Mucosa of descending colon (tissue), 3 donors: ENCODE data around the gene HEXIM2. TPM values are rescaled to one million over a fixed set of nuclear protein-coding genes. Genes with fewer than 3 reads are reported as not detected.

ENCODE experiments used
- ATAC-seq: fragments of 200-7000 bp; cut with Tn5 transposase; one replicate; pipeline ENCODE4 v1.9.1; 2020; ENCODE audit warnings: mild to moderate bottlenecking, moderate library complexity
- DNase-seq, 3 donors: peaks; one replicate each; pipeline ENCODE4 v3.0.0-alpha.2; 2020
- H3K36me3 ChIP-seq: fragments of 200-600 bp; one replicate; pipeline ENCODE4 v1.8.0; 2021; ENCODE audit warnings: low read depth, mild to moderate bottlenecking
- H3K4me1 ChIP-seq: fragments of 200-600 bp; one replicate; pipeline ENCODE4 v1.8.0; 2021; ENCODE audit warnings: low read depth, mild to moderate bottlenecking
- H3K4me3 ChIP-seq: fragments of 200-600 bp; one replicate; pipeline ENCODE4 v1.8.0; 2021; ENCODE audit warnings: mild to moderate bottlenecking
- H3K9me3 ChIP-seq: fragments of 200-600 bp; one replicate; pipeline ENCODE4 v1.8.0; 2021; ENCODE audit warnings: mild to moderate bottlenecking
- intact Hi-C, 2 donors: fragments of 100-400 bp; cut with DNase I in 1 of 2; cut with micrococcal nuclease in 1 of 2; formaldehyde crosslinking; loops; one replicate each; pipeline versions ENCODE4 v1.11.0 to v1.11.1; 2022; cut with DNase I, micrococcal nuclease
- total RNA-seq, 3 donors: library from RNA; stranded (reverse); fragmentation: NEBNext Ultra II Directional in 2 of 3; extraction: Animal tissue kit (Norgen Biotek cat#: 25700) in 2 of 3; gene quantifications; one replicate each; pipeline versions ENCODE4 v1.2.1 to v1.2.4, GENCODE V29; 2021 to 2023
- TF ChIP-seq, protein P1 (sequence below): fragments of 200-600 bp; IDR thresholded peaks from one replicate; pipeline ENCODE4 v1.8.0; 2022; ENCODE audit warnings: antibody characterized with exemption, mild to moderate bottlenecking
- donor health status: DM: no; HTN: no; CAD: no; lungs with moderate emphysema.
- donor health status: DM: no; HTN: no; CAD: no.
- donor health status: DM: no; HTN: yes; CAD: no.

HEXIM2 gene
- total RNA-seq, 3 donors from 2014 or later, result 3.9 to 9.6 (median 4.5) TPM

DNA sequence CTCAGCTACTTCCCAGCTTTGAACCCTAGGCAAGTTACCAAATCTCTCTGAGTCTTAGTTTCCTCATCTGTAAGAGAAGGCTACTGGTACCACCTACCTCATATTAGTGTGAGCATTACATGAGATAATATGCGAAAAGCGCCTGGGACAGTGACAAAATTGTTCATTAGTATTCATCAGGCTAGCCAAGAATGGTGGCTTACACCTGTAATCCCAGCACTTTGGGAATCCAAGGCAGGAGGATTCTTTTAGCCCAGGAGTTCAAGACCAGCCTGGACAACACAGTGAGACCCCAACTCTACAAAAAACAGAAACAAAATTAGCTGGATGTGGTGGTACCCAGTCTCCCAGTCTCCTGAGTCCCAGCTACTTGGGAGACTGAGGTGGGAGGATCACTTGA lies 32.7 kb upstream of the HEXIM2 start:
- intact Hi-C loops, result no loop called here
- H3K4me1 ChIP-seq, result peaks cover 54% of the 10 kb centered on the region
- TF ChIP-seq, protein P1, sequence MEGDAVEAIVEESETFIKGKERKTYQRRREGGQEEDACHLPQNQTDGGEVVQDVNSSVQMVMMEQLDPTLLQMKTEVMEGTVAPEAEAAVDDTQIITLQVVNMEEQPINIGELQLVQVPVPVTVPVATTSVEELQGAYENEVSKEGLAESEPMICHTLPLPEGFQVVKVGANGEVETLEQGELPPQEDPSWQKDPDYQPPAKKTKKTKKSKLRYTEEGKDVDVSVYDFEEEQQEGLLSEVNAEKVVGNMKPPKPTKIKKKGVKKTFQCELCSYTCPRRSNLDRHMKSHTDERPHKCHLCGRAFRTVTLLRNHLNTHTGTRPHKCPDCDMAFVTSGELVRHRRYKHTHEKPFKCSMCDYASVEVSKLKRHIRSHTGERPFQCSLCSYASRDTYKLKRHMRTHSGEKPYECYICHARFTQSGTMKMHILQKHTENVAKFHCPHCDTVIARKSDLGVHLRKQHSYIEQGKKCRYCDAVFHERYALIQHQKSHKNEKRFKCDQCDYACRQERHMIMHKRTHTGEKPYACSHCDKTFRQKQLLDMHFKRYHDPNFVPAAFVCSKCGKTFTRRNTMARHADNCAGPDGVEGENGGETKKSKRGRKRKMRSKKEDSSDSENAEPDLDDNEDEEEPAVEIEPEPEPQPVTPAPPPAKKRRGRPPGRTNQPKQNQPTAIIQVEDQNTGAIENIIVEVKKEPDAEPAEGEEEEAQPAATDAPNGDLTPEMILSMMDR, result no peak
- H3K9me3 ChIP-seq, result no peaks in the 10 kb centered on the region
- ATAC-seq (no peak), DNase-seq (no peak)
- no peak overlapping the region for H3K4me3 ChIP-seq
- H3K36me3 ChIP-seq, result no peaks in the 10 kb centered on the region

DNA sequence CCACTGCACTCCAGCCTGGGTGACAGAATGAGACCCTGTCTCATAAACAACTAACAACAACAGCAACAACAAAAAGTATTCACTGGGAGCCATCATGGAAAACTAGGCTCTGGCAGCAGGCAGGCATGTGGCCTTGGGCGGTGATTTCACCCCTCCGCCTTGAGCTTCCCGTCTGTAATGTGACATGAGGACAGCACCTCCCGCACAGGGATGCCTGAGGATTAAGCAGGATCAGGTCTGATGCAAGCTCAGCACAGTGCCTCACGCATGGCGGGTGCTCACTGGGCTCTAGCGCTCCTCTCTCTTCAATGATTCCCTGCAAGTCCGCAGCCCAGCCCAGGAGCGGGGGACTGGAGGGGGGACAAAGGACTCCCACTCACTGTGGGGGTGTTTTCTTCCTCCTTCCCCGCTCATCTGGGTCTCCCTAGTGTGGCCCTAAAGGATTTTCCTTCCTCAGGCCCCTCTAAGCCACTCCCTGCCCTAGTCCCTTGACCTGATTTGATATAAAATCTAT lies 32.2 kb upstream of the HEXIM2 start:
- DNase-seq (peak in 2 of 3 donors; percentile 60 to 66), ATAC-seq (peak; percentile 7)
- Histone ChIP-seq H3K4me1 (peaks cover 49% of the 10 kb centered on the region), H3K4me3 (no peak overlapping the region), H3K36me3 (no peaks in the 10 kb centered on the region), H3K9me3 (no peaks in the 10 kb centered on the region)
- intact Hi-C loops, result no loop called here
- TF ChIP-seq, protein P1, result no peak

DNA sequence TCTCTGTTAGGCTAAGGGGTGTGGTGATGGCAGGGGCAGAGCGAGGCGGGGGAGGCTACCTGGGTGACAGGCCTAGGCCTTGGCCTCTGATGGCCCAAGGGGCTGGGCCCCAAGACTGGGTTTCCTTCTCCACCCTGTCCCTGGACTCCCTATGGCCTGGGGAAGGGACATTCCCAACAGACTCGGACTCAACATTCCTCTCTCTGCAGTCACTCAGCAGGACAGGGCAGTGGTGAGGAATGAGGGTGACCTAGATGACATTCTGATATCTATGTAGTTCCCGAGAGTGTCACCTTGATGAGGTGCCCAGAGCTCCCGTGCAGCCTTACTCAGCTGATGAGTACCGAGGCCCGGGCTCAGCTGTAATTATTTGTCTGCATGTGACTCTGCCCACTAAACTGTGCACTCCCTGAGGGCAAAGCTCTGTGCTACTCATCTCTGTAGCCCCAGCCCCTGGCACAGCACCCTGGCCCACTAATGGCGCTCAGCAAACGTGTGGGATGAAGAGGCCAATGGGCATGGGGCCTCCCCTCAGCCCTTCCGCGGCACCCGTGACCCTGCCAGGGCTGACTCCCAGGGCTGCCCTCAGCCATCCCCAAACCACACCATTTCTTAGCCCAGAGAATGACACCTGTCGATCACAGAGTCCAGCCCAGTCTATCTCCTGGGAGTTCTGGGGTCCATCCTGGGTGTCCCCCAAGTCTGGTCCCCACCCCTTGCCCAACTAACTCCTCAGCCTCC lies 31.6 kb upstream of the HEXIM2 start:
- H3K36me3 ChIP-seq, result no peaks in the 10 kb centered on the region
- peak; percentile 81 to 88 (median 85) for DNase-seq
- peak; percentile 66 for ATAC-seq
- intact Hi-C loops, result loop anchor here in 1 of 2 donors (10.0 kb wide), 1 partner anchor 65 kb away; no protein-coding TSS in a partner anchor
- TF ChIP-seq, protein P1, result no peak
- no peak overlapping the region for H3K4me3 ChIP-seq
- H3K4me1 ChIP-seq, result peaks cover 44% of the 10 kb centered on the region
- H3K9me3 ChIP-seq, result no peaks in the 10 kb centered on the region

DNA sequence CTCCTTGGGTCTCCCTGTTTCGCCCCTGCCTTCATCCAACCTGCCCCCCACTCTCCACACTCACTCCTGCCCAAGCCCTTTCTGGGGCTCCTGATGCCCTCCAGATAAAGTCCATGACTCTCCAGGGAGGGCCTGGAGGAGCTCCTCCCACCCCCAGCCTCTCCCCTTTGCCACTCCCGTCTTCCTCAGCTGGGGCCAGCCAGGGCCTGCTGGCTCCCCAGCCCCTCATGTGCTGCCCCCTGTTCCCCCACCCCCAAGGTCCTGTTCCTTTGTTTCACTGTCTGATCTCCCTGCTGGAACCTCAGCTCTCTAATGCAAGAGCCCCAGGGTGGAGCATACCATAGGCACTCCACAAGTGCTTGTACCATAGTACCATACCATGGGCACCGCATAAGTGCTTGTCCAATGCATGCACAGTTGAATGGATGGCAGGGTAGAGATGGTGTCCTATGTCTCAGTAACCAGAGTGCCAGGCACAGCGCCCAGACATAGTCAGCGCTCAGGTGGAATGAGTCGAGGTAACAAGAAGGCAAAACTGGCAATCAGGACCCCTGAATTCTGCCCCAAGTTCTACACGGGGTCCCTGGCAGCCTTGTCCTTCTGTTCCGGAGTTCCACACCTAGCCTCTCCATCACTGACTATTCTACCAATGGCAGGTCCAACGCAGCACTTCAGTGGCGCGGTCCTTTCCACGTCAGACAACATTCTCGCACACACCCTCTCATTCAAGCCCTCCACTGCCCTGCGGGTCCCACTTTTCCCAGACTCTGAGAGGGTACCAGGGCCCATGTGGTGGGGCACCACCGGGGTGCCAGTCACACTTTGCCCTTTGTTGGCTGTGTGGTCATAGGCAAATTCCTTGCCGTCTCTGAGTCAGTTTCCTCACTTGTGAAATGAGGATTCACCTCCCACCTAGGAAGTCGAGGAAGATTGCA lies 30.7 kb upstream of the HEXIM2 start:
- Histone ChIP-seq H3K4me3 (no peak overlapping the region), H3K36me3 (no peaks in the 10 kb centered on the region), H3K9me3 (no peaks in the 10 kb centered on the region), H3K4me1 (peaks cover 43% of the 10 kb centered on the region)
- intact Hi-C loops, result loop anchor here in 1 of 2 donors (10.0 kb wide), 1 partner anchor 64 kb away; no protein-coding TSS in a partner anchor
- TF ChIP-seq, protein P1, result no peak
- DNase-seq (peak in 2 of 3 donors; percentile 50 to 58), ATAC-seq (no peak)

DNA sequence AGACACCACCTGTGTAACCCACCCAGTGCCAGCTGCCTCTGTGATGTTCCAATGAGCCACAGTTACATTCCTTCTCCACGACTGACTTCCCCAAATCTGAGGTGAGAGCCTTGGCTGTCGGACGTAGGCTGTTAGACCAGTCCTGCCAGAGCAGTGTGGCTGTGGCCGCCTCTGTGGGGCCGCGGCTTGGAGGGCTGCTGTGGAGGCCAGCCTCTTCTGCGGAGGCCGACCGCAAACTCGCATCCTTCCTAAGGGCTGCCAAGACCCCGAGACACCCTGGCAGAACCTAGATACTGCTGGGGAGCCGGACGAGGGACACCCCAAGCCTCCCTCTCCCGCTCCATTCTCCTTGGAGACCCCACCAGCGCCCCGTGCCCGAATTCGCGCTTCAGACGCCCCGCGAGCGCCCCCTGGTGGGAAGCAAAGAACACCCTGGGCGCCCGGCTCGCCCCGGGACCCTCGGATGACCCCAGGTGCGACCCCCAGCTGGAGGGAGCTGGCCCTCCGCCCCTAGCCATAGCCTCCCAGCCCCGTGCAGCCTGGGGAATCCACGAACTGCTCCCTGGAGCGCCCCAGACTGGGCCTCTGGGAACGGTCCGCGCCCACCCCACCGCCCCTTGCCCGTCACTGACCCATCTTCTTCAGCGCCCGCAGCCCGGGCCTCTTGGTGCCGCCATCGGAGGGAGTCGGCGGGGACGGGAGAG lies 29.9 kb upstream of the HEXIM2 start:
- DNase-seq, result peak; percentile 64 to 81 (median 76)
- Histone ChIP-seq H3K9me3 (no peaks in the 10 kb centered on the region), H3K4me3 (peak overlapping the region; percentile 81), H3K4me1 (peaks cover 47% of the 10 kb centered on the region), H3K36me3 (no peaks in the 10 kb centered on the region)
- TF ChIP-seq, protein P1, result peak; percentile 76
- intact Hi-C loops, result loop anchor here in 1 of 2 donors (10.0 kb wide), 1 partner anchor 63 kb away; no protein-coding TSS in a partner anchor
- ATAC-seq, result no peak
